Measurements from ENCODE around the gene KIF1B. TPM values are rescaled to one million over a fixed set of nuclear protein-coding genes. Genes with fewer than 3 reads are reported as not detected.

KIF1B gene
- total and polyA plus RNA-seq, 9 of the 15 experiments (the other 6 are each of a cell fraction or from before 2014, with no cell fraction given), result 2.8 to 19.8 (median 11.9) TPM

DNA sequence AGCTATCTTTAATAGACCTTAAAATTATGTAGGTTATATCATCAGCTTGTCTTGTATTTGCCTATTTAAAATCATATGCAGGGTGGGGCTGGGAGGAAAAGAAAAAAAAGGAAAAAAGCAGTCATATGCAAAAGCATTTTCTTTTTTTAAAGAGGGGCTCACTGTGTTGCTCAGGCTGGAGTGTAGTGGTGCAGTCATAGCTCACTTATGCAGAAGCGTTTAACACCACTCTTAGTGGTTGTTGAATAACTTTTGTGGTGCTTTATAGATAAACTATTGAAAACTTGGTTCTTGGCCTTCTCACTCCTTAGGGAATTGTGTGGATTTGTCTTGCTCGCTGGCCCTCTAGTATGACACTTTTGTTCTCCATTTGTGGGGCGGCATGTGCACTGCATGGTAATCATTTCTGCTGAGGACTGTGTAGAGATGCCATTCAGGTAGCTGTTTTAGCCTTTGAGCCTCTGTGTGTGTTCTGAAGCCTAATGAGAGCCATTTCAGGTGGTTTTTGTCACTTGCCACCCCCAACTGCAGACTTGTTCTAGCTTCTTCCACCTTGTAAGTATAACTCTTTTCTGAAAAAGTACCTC is 77.8 kb downstream of the KIF1B start (continued):
- TF ChIP-seq, protein P1, sequence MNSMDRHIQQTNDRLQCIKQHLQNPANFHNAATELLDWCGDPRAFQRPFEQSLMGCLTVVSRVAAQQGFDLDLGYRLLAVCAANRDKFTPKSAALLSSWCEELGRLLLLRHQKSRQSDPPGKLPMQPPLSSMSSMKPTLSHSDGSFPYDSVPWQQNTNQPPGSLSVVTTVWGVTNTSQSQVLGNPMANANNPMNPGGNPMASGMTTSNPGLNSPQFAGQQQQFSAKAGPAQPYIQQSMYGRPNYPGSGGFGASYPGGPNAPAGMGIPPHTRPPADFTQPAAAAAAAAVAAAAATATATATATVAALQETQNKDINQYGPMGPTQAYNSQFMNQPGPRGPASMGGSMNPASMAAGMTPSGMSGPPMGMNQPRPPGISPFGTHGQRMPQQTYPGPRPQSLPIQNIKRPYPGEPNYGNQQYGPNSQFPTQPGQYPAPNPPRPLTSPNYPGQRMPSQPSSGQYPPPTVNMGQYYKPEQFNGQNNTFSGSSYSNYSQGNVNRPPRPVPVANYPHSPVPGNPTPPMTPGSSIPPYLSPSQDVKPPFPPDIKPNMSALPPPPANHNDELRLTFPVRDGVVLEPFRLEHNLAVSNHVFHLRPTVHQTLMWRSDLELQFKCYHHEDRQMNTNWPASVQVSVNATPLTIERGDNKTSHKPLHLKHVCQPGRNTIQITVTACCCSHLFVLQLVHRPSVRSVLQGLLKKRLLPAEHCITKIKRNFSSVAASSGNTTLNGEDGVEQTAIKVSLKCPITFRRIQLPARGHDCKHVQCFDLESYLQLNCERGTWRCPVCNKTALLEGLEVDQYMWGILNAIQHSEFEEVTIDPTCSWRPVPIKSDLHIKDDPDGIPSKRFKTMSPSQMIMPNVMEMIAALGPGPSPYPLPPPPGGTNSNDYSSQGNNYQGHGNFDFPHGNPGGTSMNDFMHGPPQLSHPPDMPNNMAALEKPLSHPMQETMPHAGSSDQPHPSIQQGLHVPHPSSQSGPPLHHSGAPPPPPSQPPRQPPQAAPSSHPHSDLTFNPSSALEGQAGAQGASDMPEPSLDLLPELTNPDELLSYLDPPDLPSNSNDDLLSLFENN (IDR thresholded peaks at IDR 0.05; ENCODE audit: low read depth in 2 of 2, low read length in 2 of 2), result no peak
- TF ChIP-seq U2AF1 (optimal IDR thresholded peaks at IDR 0.05; ENCODE audit: low read depth, low read length), result no peak
- TF ChIP-seq PYGO2 (tag; IDR thresholded peaks at IDR 0.05), result no peak
- no peak for TF ChIP-seq U2AF2 (optimal IDR thresholded peaks at IDR 0.05; ENCODE audit: low read depth, low read length)
- no peak for TF ChIP-seq POU5F1 (IDR thresholded peaks at IDR 0.05; ENCODE audit: borderline replicate concordance, low read depth, low read length, partially characterized antibody)
- no peak for TF ChIP-seq ZNF77 (CRISPR knock-in tag; IDR thresholded peaks at IDR 0.05)
- TF ChIP-seq, protein P2, sequence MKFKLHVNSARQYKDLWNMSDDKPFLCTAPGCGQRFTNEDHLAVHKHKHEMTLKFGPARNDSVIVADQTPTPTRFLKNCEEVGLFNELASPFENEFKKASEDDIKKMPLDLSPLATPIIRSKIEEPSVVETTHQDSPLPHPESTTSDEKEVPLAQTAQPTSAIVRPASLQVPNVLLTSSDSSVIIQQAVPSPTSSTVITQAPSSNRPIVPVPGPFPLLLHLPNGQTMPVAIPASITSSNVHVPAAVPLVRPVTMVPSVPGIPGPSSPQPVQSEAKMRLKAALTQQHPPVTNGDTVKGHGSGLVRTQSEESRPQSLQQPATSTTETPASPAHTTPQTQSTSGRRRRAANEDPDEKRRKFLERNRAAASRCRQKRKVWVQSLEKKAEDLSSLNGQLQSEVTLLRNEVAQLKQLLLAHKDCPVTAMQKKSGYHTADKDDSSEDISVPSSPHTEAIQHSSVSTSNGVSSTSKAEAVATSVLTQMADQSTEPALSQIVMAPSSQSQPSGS (CRISPR knock-in tag; IDR thresholded peaks at IDR 0.05), result no peak
- TF ChIP-seq, protein P3, sequence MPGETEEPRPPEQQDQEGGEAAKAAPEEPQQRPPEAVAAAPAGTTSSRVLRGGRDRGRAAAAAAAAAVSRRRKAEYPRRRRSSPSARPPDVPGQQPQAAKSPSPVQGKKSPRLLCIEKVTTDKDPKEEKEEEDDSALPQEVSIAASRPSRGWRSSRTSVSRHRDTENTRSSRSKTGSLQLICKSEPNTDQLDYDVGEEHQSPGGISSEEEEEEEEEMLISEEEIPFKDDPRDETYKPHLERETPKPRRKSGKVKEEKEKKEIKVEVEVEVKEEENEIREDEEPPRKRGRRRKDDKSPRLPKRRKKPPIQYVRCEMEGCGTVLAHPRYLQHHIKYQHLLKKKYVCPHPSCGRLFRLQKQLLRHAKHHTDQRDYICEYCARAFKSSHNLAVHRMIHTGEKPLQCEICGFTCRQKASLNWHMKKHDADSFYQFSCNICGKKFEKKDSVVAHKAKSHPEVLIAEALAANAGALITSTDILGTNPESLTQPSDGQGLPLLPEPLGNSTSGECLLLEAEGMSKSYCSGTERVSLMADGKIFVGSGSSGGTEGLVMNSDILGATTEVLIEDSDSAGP (CRISPR knock-in tag; IDR thresholded peaks at IDR 0.05), result no peak
- TF ChIP-seq, protein P4, sequence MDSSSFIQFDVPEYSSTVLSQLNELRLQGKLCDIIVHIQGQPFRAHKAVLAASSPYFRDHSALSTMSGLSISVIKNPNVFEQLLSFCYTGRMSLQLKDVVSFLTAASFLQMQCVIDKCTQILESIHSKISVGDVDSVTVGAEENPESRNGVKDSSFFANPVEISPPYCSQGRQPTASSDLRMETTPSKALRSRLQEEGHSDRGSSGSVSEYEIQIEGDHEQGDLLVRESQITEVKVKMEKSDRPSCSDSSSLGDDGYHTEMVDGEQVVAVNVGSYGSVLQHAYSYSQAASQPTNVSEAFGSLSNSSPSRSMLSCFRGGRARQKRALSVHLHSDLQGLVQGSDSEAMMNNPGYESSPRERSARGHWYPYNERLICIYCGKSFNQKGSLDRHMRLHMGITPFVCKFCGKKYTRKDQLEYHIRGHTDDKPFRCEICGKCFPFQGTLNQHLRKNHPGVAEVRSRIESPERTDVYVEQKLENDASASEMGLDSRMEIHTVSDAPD (CRISPR knock-in tag; IDR thresholded peaks at IDR 0.05), result no peak
